Fibroblast of lung (primary cell): ENCODE measurements around the gene DHX35.

Experiments
- CTCF ChIP-seq, 2 donors: IDR thresholded peaks in 1 of 2; conservative IDR thresholded peaks in 1 of 2; 1 replicate in 1 of 2; 2 replicates in 1 of 2; pipeline ENCODE4 v1.5.1; 2011 to 2012; ENCODE audit warnings: low read length in 2 of 2, control low read depth in 1 of 2, inconsistent platforms in 1 of 2, low read depth in 1 of 2, mild to moderate bottlenecking in 1 of 2
- EZH2 ChIP-seq: IDR thresholded peaks from 2 replicates; pipeline ENCODE4 v1.5.1; 2012; ENCODE audit warnings: low read length, control low read depth, mild to moderate bottlenecking; ENCODE audit errors: missing control alignments

- TF ChIP-seq CTCF (conservative IDR thresholded peaks at IDR 0.05 in 1 of 2, IDR thresholded peaks at IDR 0.05 in 1 of 2; ENCODE audit: low read depth in 1 of 2, low read length in 2 of 2) = no peak
- no peak for TF ChIP-seq EZH2
Measured at GRCh38 chr20:39059036-39059435, 96.9 kb downstream of the DHX35 start.
